ENCODE measurements around the gene RPAIN. TPM values are rescaled to one million over a fixed set of nuclear protein-coding genes. Genes with fewer than 3 reads are reported as not detected.

RPAIN gene
- total RNA-seq, 6 experiments from 2014 or later, result 11.5 to 21.4 (median 14.8) TPM

GRCh38 chr17:5480962-5481361, 61.0 kb downstream of the RPAIN start:
- 87% methylated on average over 6 of the region's 6 CpGs for WGBS (ENCODE audit: insufficient coverage, low coverage, low lambda C conversion rate, missing lambda C conversion rate)
- Histone ChIP-seq H3K4me3 (no peak overlapping the region), H3K36me3 (peaks cover 9 to 76% (median 33%) of the 10 kb centered on the region in 4 donors), H3K27me3 (no peaks in the 10 kb centered on the region), H3K27ac (no peak overlapping the region), H3K9me3 (no peaks in the 10 kb centered on the region), H3K4me1 (peaks cover 0 to 14% (median 6%) of the 10 kb centered on the region in 4 donors)
- no peak for DNase-seq
- TF ChIP-seq POLR2A (IDR thresholded peaks at IDR 0.05), result no peak
- no peak for ATAC-seq
- intact Hi-C loops (cut with DNase I), result no loop called here

GRCh38 chr17:5481451-5481850, 61.5 kb downstream of the RPAIN start:
- H3K4me3 ChIP-seq, result no peak overlapping the region
- H3K27ac ChIP-seq, result no peak overlapping the region
- peaks cover 9 to 72% (median 33%) of the 10 kb centered on the region in 4 donors for H3K36me3 ChIP-seq
- no peaks in the 10 kb centered on the region for H3K27me3 ChIP-seq
- intact Hi-C loops (cut with DNase I), result no loop called here
- no peak for ATAC-seq
- no peak for TF ChIP-seq POLR2A (IDR thresholded peaks at IDR 0.05)
- no peak for TF ChIP-seq CTCF (IDR thresholded peaks at IDR 0.05)
- H3K9me3 ChIP-seq, result no peaks in the 10 kb centered on the region
- H3K4me1 ChIP-seq, result peaks cover 0 to 14% (median 6%) of the 10 kb centered on the region in 4 donors
- 81% methylated on average over 4 of the region's 4 CpGs for WGBS (ENCODE audit: insufficient coverage, low coverage, low lambda C conversion rate, missing lambda C conversion rate)
- no peak for DNase-seq

Other genes starting within 250 kb of the RPAIN start
- 1 to 10 TPM; 1.2 to 3.8 (median 2.2) TPM for gene ZNF594, start 228.3 kb upstream of the RPAIN start, total RNA-seq
- gene SCIMP, start 185.3 kb upstream of the RPAIN start, total RNA-seq, result 1 to 10 TPM; 1.0 to 9.9 (median 3.2) TPM
- gene RABEP1, start 137.9 kb upstream of the RPAIN start, total RNA-seq, result 10 to 100 TPM; 15.5 to 25.4 (median 21.1) TPM
- 10 to 100 TPM; 27.7 to 76.1 (median 52.3) TPM for gene NUP88, start 520 bp upstream of the RPAIN start, total RNA-seq
- 100 to 1,000 TPM in 2 of 6 experiments, 10 to 100 TPM in 4; 60.2 to 163 (median 67.6) TPM for gene C1QBP, start 19.0 kb downstream of the RPAIN start, total RNA-seq
- gene DHX33, start 48.8 kb downstream of the RPAIN start, total RNA-seq, result 1 to 10 TPM; 6.4 to 10.0 (median 7.2) TPM
- gene DERL2, start 66.0 kb downstream of the RPAIN start, total RNA-seq, result 10 to 100 TPM; 31.2 to 47.9 (median 43.2) TPM
- gene MIS12, start 66.4 kb downstream of the RPAIN start, total RNA-seq, result 1 to 10 TPM; 7.1 to 9.4 (median 8.7) TPM
- gene NLRP1, start 164.3 kb downstream of the RPAIN start, total RNA-seq, result 1 to 10 TPM; 2.5 to 4.7 (median 3.3) TPM